Left lung (tissue), 10 donors: ENCODE data around the gene CALR3. TPM values are rescaled to one million over a fixed set of nuclear protein-coding genes. Genes with fewer than 3 reads are reported as not detected.

ENCODE experiments used
- ATAC-seq: fragments of 200-7000 bp; cut with Tn5 transposase; one replicate; pipeline ENCODE4 v1.9.1; 2020; ENCODE audit warnings: moderate library complexity
- DNase-seq, 4 donors: peaks; one replicate each; pipeline ENCODE4 v3.0.0-alpha.2; 2013 to 2020
- H3K27ac ChIP-seq, 2 donors: fragments of 200-600 bp; sonication (generic) in 1 of 2; one replicate each; pipeline versions ENCODE4 v1.5.0 to v1.8.0; 2020 to 2021
- H3K27me3 ChIP-seq, 2 donors: fragments of 200-600 bp; sonication (generic) in 1 of 2; one replicate each; pipeline versions ENCODE4 v1.5.0 to v1.8.0; 2020 to 2021
- H3K36me3 ChIP-seq, 2 donors: fragments of 200-600 bp; sonication (generic) in 1 of 2; one replicate each; pipeline versions ENCODE4 v1.5.0 to v1.8.0; 2020 to 2021
- H3K4me1 ChIP-seq, 2 donors: fragments of 200-600 bp; one replicate each; pipeline ENCODE4 v1.8.0; 2021
- H3K4me3 ChIP-seq, 2 donors: fragments of 200-600 bp; sonication (generic) in 1 of 2; one replicate each; pipeline versions ENCODE4 v1.5.0 to v1.8.0; 2020 to 2021; ENCODE audit warnings: mild to moderate bottlenecking in 1 of 2
- H3K9me3 ChIP-seq, 2 donors: fragments of 200-600 bp; sonication (generic) in 1 of 2; one replicate each; pipeline versions ENCODE4 v1.5.0 to v1.8.0; 2020 to 2021
- intact Hi-C, 2 donors: fragments of 100-400 bp; cut with DNase I; formaldehyde crosslinking; loops; one replicate each; pipeline versions ENCODE4 v1.11.2 to v1.14.2; 2022
- polyA plus RNA-seq, 6 donors: library from polyadenylated mRNA; unstranded; fragments of 120-200 nt; gene quantifications; one replicate each; pipeline ENCODE4 v1.2.1, GENCODE V29; 2013; ENCODE audit not compliant: insufficient read length in 6 of 6
- total RNA-seq, 2 donors: library from RNA; stranded (reverse); fragmentation: NEBNext Ultra II Directional; extraction: Animal tissue kit (Norgen Biotek cat#: 25700); gene quantifications; one replicate each; pipeline ENCODE4 v1.2.1, GENCODE V29; 2021
- TF ChIP-seq, protein P1 (sequence below), 2 donors: fragments of 200-600 bp; sonication (generic) in 1 of 2; IDR thresholded peaks; one replicate each; pipeline versions ENCODE4 v1.5.0 to v1.8.0; 2021; ENCODE audit warnings: antibody characterized with exemption in 2 of 2
- donor health status: DM: no; HTN: yes; CAD: no.
- donor health status: DM: no; HTN: no; CAD: no.

CALR3 gene
- total and polyA plus RNA-seq, 8 donors, result 0.26 TPM; not detected in 7

DNA sequence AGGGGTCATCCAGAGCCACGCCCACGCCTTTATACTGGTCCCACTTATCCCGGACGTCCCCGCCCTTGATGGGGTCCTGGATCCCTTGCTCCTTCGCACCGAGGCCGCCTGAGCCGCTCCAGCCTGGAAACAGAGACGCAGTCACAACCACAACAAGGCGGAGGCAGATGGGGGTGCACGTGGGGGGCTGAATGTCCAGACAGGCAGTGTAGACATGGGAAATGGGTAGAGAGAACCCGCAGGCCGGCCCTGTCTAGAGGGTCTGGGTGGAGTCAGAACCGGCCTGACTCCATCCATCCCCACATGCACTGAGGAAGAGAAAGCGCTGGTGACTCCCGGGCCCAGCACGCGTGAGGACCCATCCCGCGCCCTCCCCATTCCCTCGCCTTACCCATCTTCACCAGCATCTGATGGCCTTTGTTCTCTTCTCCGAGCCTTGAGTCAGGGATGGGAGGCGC, 23.3 kb upstream of the CALR3 start:
- no peak for ATAC-seq
- intact Hi-C loops, result no loop called here
- no peak for DNase-seq
- no peaks in the 10 kb centered on the region for H3K9me3 ChIP-seq
- H3K27me3 ChIP-seq, result no peaks in the 10 kb centered on the region
- no peak overlapping the region for H3K27ac ChIP-seq
- H3K4me3 ChIP-seq, result no peak overlapping the region
- TF ChIP-seq, protein P1, sequence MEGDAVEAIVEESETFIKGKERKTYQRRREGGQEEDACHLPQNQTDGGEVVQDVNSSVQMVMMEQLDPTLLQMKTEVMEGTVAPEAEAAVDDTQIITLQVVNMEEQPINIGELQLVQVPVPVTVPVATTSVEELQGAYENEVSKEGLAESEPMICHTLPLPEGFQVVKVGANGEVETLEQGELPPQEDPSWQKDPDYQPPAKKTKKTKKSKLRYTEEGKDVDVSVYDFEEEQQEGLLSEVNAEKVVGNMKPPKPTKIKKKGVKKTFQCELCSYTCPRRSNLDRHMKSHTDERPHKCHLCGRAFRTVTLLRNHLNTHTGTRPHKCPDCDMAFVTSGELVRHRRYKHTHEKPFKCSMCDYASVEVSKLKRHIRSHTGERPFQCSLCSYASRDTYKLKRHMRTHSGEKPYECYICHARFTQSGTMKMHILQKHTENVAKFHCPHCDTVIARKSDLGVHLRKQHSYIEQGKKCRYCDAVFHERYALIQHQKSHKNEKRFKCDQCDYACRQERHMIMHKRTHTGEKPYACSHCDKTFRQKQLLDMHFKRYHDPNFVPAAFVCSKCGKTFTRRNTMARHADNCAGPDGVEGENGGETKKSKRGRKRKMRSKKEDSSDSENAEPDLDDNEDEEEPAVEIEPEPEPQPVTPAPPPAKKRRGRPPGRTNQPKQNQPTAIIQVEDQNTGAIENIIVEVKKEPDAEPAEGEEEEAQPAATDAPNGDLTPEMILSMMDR (IDR thresholded peaks at IDR 0.05), result no peak
- no peaks in the 10 kb centered on the region for H3K4me1 ChIP-seq
- peaks cover 3 to 87% of the 10 kb centered on the region in 2 donors for H3K36me3 ChIP-seq

DNA sequence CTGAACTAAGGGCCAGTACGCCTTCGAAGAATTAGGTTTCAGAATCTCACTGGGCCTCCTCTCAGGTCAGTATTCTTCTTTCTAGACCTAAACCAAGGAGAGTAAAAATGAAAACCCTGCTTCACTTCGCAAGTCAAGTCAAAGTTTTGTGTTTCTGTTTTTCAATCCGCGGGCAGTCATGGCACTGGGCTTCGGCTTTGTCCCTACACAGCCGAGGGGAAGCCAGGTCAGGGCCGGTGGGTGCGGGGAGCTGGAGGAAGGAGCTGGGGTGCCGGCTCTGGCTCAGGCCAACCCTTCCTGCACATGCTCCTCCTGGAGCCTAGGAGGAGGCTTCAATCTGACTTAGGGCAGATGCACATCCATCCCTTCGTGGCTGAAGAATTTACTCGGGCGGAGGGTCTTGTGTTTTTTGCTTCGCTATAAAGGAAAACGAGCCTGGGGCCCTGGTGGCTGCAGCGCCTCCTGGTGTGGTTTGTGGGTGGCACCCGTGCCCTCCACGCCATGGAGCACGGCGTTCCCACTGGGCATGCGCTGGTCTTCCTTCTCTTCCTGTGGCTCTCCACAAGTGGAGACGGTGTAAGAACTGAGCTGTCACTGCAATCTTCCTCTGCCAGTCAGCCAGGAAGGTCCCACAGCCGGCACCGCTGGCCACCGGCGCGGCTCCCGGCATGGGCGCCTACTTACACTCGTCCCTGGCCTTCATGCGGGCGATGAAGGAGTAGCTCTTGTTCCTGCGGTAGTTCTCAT, 22.7 kb upstream of the CALR3 start:
- H3K9me3 ChIP-seq, result no peaks in the 10 kb centered on the region
- TF ChIP-seq, protein P1 (IDR thresholded peaks at IDR 0.05), result no peak
- H3K4me1 ChIP-seq, result no peaks in the 10 kb centered on the region
- intact Hi-C loops, result no loop called here
- peaks cover 3 to 86% of the 10 kb centered on the region in 2 donors for H3K36me3 ChIP-seq
- no peak for ATAC-seq
- no peak for DNase-seq
- H3K27me3 ChIP-seq, result no peaks in the 10 kb centered on the region
- no peak overlapping the region for H3K27ac ChIP-seq
- no peak overlapping the region for H3K4me3 ChIP-seq

DNA sequence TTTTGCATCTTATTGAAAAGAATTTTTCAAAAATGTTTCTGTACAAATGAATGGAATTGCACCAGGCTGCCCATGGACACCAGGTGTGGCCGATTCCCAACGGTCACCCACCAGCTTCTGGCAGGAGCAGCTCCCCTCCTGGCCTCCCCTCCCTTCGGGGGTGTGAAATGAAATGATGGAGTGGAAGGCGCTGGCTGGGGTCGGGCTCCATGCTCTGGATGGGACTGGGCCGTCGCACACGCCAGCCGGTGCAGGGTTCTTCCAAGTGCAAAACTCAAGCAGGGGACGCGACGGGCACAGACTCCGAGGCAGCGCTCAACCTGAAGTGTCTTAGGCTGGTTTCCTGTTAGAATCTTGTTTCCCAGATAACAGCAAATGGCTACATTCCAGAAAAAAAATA, 22.1 kb upstream of the CALR3 start:
- Histone ChIP-seq H3K27me3 (no peaks in the 10 kb centered on the region), H3K4me1 (no peaks in the 10 kb centered on the region), H3K36me3 (peaks cover 3 to 86% of the 10 kb centered on the region in 2 donors), H3K4me3 (no peak overlapping the region), H3K27ac (no peak overlapping the region), H3K9me3 (no peaks in the 10 kb centered on the region)
- DNase-seq (no peak), ATAC-seq (no peak)
- TF ChIP-seq, protein P1 (IDR thresholded peaks at IDR 0.05), result no peak
- intact Hi-C loops, result no loop called here

DNA sequence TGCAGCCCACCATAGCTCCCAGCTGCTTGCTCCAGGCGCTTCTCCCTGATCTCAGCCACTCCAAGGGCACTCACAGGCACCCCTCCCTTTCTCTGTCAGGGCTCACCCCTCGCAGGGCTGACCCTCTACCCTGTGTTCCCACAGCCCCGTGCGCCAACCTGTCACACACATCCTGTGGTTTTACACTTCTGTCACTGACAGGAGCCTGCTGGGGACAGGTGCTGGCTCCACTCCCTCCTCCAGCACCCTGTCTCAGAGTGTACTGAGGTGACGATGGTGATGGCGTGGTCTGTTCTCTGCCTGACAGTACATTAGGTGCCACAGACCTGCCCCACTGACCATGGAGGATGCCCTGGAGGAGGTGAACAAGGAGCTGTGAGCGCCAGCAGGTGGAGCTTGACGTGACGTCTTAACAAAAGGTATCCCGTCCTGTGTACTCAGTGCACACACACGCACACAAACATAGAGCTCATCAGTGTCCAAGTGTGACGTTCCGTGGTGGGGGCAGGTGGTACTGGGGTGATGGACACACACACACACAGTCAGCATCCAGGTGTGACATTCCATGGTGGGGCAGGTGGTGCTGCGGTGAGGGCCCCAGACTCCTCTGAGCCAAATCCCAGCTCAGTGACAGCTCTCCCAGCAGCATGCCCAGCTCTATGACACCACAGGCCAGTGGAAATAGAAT, 21.1 kb upstream of the CALR3 start:
- Histone ChIP-seq H3K27ac (no peak overlapping the region), H3K4me3 (no peak overlapping the region), H3K9me3 (no peaks in the 10 kb centered on the region), H3K27me3 (no peaks in the 10 kb centered on the region), H3K4me1 (no peaks in the 10 kb centered on the region), H3K36me3 (peaks cover 3 to 84% of the 10 kb centered on the region in 2 donors)
- ATAC-seq (no peak), DNase-seq (no peak)
- intact Hi-C loops, result no loop called here
- TF ChIP-seq, protein P1 (IDR thresholded peaks at IDR 0.05), result no peak

DNA sequence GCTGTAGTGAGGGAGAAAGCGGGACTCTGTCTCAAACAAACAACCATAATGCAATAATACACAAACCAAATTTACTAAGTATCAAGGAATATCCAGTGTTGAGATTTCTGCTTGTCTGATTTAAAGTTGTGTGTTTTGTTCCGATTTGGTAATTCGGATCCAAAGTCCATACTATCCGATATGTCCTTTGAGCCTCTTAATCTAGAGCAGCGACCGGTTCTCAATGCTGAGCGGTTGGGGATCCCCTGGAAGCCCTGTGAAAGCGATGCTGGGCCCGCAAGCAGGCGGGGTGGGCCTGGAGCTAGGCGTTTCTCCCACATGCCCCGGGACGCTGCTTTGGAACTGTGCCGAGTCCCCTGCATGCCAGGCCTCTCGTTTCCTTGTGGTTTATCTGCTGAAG, 20.4 kb upstream of the CALR3 start:
- H3K27ac ChIP-seq, result no peak overlapping the region
- intact Hi-C loops, result no loop called here
- no peaks in the 10 kb centered on the region for H3K4me1 ChIP-seq
- ATAC-seq (no peak), DNase-seq (no peak)
- TF ChIP-seq, protein P1 (IDR thresholded peaks at IDR 0.05), result no peak
- H3K9me3 ChIP-seq, result no peaks in the 10 kb centered on the region
- H3K27me3 ChIP-seq, result no peaks in the 10 kb centered on the region
- H3K36me3 ChIP-seq, result peaks cover 3 to 83% of the 10 kb centered on the region in 2 donors
- no peak overlapping the region for H3K4me3 ChIP-seq
